ENCODE results near the gene CBFA2T2.

CBFA2T2 gene

DNA sequence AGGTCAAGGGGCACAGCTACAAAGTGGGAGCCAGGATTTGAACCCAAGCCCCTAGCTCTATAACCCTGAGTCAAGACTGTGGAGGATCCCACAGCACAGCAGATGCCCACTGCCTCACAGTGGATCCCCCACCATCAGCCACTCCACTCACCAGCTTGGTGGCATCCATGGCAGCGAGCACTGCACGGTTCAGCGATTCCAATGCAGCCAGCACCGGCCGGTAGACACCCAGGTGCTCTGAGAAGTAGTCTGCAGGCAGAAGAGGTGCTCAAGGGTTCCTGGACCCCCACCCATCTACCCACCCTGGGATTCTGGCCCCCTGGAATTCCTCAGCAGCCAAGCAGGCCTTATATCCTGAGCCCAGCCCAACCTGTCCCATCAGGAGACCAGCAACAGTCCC, 179.3 kb downstream of the CBFA2T2 start:
- DNase-seq (ENCODE audit: low read depth) = no peak
- TF ChIP-seq, protein P1, sequence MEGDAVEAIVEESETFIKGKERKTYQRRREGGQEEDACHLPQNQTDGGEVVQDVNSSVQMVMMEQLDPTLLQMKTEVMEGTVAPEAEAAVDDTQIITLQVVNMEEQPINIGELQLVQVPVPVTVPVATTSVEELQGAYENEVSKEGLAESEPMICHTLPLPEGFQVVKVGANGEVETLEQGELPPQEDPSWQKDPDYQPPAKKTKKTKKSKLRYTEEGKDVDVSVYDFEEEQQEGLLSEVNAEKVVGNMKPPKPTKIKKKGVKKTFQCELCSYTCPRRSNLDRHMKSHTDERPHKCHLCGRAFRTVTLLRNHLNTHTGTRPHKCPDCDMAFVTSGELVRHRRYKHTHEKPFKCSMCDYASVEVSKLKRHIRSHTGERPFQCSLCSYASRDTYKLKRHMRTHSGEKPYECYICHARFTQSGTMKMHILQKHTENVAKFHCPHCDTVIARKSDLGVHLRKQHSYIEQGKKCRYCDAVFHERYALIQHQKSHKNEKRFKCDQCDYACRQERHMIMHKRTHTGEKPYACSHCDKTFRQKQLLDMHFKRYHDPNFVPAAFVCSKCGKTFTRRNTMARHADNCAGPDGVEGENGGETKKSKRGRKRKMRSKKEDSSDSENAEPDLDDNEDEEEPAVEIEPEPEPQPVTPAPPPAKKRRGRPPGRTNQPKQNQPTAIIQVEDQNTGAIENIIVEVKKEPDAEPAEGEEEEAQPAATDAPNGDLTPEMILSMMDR (conservative IDR thresholded peaks at IDR 0.05; ENCODE audit: low read length) = no peak
- no peak overlapping the region for H3K4me3 ChIP-seq (ENCODE audit: low read length)

DNA sequence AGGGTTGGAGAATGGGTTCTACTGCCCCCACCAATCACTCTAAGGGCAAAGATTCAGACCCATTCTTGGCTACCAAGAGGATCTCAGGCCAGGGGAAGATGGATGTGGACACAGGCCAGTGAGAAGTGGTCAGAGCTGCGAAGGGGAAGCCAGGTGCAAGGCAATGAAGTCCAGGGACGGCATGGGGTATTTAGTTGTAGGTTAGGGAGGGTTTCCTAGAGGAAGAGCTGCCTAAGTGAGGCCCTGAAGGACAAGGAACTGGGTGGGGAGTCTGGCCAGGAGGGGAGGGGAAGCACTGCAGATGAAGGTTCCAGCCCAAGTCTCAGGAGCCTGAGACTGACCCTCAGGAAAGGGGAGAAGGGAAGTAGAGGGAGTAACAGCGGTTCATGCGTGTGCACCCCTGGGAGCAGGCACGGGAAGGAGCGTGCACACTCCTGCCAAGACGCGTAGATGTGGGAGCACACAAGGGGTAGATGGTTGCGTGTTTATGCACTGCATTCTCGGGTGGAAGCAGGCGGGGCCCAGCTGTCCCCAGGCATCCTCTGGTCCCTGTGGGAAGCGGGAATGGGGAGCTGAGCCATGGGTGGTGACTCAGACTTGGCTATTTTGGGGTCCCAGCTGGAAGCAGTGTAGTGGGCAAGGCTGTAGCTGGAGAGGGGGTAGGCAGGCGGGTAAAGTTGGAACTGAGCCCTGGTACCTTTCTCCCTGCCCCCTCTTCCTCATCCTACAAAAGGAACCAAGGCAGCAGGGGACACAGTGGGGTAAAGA, 180.2 kb downstream of the CBFA2T2 start:
- no peak overlapping the region for H3K4me3 ChIP-seq (ENCODE audit: low read length)
- TF ChIP-seq, protein P1 (conservative IDR thresholded peaks at IDR 0.05; ENCODE audit: low read length) = no peak
- no peak for DNase-seq (ENCODE audit: low read depth)

DNA sequence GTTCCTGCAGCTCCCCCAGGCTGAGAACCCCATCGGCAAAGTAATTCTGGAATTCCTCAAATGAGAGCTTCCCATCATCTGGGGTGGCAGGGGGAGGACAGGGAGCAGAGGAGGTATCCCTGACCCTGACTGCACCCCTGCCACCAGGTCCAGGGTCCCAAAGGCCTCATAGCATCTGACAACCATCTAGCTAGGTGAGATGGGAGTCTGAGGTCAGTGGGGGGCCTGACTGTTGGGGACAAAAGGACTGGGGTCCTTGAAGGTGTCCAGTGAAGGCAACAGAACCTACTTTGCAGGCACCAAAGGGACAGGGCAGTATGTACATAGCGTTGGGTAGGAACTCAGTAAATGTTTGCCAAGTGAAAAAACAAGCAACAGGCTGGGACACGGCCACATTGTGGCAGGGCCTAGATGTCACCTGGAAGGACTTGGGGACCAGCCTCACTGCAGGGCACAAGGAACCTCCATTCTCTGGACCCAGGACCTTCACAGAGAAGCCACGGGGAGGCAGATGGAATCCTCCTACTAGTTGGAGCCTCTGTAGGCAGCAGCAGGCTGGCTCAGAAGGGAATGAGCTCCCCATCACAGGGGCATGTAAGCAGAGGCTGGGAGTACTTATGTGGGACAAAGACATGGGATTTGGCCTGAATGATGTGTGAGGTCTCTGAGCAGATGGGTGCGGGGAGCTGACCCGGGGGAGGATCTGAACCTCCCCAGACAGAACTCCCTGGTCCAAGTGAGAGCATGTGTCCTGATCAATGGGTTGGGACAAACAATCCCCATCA, 181.0 kb downstream of the CBFA2T2 start:
- DNase-seq (ENCODE audit: low read depth) = no peak
- no peak overlapping the region for H3K4me3 ChIP-seq (ENCODE audit: low read length)
- TF ChIP-seq, protein P1 (conservative IDR thresholded peaks at IDR 0.05; ENCODE audit: low read length) = no peak

DNA sequence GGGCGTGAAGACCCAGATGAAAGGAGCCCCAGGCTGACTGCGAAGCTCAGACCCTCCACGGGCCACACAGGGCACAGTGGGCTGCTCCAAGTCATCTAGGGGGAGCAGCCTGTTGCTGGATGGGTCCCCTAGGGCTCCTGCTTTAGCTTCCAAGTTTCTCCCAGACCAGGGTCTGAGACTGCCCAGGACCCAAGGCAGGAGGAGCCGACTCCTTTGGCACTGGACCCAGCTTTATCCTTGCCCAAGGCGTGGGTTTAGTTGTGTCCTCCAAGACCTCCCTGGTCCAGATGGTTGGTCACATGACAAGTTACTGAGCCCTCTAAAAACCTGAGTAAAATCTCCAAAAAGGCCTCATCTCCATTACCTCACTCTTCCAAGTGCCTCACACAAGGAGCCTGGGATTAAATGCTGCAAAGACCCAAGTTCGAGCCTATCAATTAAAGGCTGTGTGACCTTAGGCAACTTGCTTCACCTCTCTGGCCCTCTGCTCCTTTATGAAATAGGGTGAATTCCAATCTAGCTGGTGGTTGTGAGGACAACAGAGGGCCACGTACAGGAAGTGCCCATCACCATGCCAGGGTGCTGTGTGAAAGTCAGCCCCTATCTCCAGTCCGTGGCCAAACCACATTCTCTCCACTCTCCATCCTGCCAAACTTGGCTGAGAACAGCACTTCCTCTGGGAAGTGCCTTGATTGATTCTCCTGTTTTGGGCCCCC, 181.8 kb downstream of the CBFA2T2 start:
- no peak for DNase-seq (ENCODE audit: low read depth)
- TF ChIP-seq, protein P1 (conservative IDR thresholded peaks at IDR 0.05; ENCODE audit: low read length) = no peak

GRCh38 chr20:33672426-33673113, 182.7 kb downstream of the CBFA2T2 start:
- TF ChIP-seq, protein P1 (conservative IDR thresholded peaks at IDR 0.05; ENCODE audit: low read length) = no peak
- DNase-seq (ENCODE audit: low read depth) = no peak
- H3K4me3 ChIP-seq (ENCODE audit: low read length) = peak overlapping the region; percentile 76

More for the DNA sequence above, 181.8 kb downstream of the CBFA2T2 start:
- H3K4me3 ChIP-seq (ENCODE audit: low read length) = no peak overlapping the region

GRCh38 chr20:33673114-33673409, 183.2 kb downstream of the CBFA2T2 start:
- TF ChIP-seq, protein P1 (conservative IDR thresholded peaks at IDR 0.05; ENCODE audit: low read length) = no peak
- H3K4me3 ChIP-seq (ENCODE audit: low read length) = peak overlapping the region; percentile 76
- no peak for DNase-seq (ENCODE audit: low read depth)

Measured in AG10803 (cell line).